Measurements from ENCODE around the gene SLC19A3. TPM values are rescaled to one million over a fixed set of nuclear protein-coding genes. Genes with fewer than 3 reads are reported as not detected.

Gene SLC19A3
- total RNA-seq, 4 donors from 2014 or later = 5.1 to 14.5 (median 7.4) TPM

GRCh38 chr2:227661827-227662226, 56.0 kb downstream of the SLC19A3 start:
- H3K27me3 ChIP-seq = no peaks in the 10 kb centered on the region
- no peak overlapping the region for H3K4me3 ChIP-seq
- no peaks in the 10 kb centered on the region for H3K36me3 ChIP-seq
- TF ChIP-seq POLR2A (IDR thresholded peaks at IDR 0.05) (no peak), EP300 (IDR thresholded peaks at IDR 0.05) (no peak), POLR2AphosphoS5 (IDR thresholded peaks at IDR 0.05) (no peak)
- TF ChIP-seq, protein P1, sequence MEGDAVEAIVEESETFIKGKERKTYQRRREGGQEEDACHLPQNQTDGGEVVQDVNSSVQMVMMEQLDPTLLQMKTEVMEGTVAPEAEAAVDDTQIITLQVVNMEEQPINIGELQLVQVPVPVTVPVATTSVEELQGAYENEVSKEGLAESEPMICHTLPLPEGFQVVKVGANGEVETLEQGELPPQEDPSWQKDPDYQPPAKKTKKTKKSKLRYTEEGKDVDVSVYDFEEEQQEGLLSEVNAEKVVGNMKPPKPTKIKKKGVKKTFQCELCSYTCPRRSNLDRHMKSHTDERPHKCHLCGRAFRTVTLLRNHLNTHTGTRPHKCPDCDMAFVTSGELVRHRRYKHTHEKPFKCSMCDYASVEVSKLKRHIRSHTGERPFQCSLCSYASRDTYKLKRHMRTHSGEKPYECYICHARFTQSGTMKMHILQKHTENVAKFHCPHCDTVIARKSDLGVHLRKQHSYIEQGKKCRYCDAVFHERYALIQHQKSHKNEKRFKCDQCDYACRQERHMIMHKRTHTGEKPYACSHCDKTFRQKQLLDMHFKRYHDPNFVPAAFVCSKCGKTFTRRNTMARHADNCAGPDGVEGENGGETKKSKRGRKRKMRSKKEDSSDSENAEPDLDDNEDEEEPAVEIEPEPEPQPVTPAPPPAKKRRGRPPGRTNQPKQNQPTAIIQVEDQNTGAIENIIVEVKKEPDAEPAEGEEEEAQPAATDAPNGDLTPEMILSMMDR (IDR thresholded peaks at IDR 0.05) = no peak
- no peak for DNase-seq (ENCODE audit: low spot score in 2 of 2)
- 53% methylated on average over 3 of the region's 3 CpGs for WGBS
- H3K27ac ChIP-seq = no peak overlapping the region
- H3K4me1 ChIP-seq = no peaks in the 10 kb centered on the region
- no peaks in the 10 kb centered on the region for H3K9me3 ChIP-seq

GRCh38 chr2:227661025-227661649, 56.7 kb downstream of the SLC19A3 start:
- TF ChIP-seq, protein P1 (IDR thresholded peaks at IDR 0.05) = no peak
- no peak for TF ChIP-seq POLR2A (IDR thresholded peaks at IDR 0.05)
- no peak for TF ChIP-seq POLR2AphosphoS5 (IDR thresholded peaks at IDR 0.05)
- no peak for TF ChIP-seq EP300 (IDR thresholded peaks at IDR 0.05)
- H3K36me3 ChIP-seq = no peaks in the 10 kb centered on the region
- no peak for DNase-seq (ENCODE audit: low spot score in 2 of 2)
- H3K27ac ChIP-seq = no peak overlapping the region
- H3K27me3 ChIP-seq = no peaks in the 10 kb centered on the region
- H3K9me3 ChIP-seq = no peaks in the 10 kb centered on the region
- WGBS = 60% methylated on average over 7 of the region's 7 CpGs
- no peaks in the 10 kb centered on the region for H3K4me1 ChIP-seq
- H3K4me3 ChIP-seq = no peak overlapping the region

GRCh38 chr2:227657199-227657845, 60.5 kb downstream of the SLC19A3 start:
- no peak for DNase-seq (ENCODE audit: low spot score in 2 of 2)
- Histone ChIP-seq H3K27ac (no peak overlapping the region), H3K36me3 (no peaks in the 10 kb centered on the region), H3K4me3 (no peak overlapping the region), H3K4me1 (no peaks in the 10 kb centered on the region), H3K27me3 (no peaks in the 10 kb centered on the region), H3K9me3 (no peaks in the 10 kb centered on the region)
- WGBS = 81% methylated on average over 8 of the region's 8 CpGs
- TF ChIP-seq EP300 (IDR thresholded peaks at IDR 0.05) (no peak), POLR2AphosphoS5 (IDR thresholded peaks at IDR 0.05) (no peak), POLR2A (IDR thresholded peaks at IDR 0.05) (no peak)
- TF ChIP-seq, protein P1 (IDR thresholded peaks at IDR 0.05) = no peak

DNA sequence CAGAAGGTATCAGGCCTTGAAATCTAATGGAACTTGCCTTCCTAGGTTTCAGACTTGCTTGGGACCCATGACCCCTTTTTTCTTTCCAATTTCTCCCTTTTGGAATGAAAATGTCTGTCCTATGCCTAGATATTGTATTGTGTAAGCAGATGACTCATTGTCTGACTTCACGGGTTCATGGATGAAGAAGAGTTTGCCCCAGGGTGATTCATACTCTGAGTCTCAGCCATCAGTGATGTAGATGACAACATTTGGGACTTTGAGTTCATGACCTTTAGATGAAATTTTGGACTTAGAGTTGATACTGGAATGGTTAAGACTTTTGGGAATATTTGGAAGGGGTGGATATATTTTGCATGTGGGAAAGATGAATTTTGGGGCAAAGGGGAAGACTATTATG, 62.4 kb downstream of the SLC19A3 start:
- Histone ChIP-seq H3K4me1 (no peaks in the 10 kb centered on the region), H3K9me3 (no peaks in the 10 kb centered on the region), H3K27me3 (no peaks in the 10 kb centered on the region), H3K4me3 (no peak overlapping the region), H3K36me3 (no peaks in the 10 kb centered on the region), H3K27ac (no peak overlapping the region)
- 11% methylated on average over 1 of the region's 1 CpG for WGBS
- TF ChIP-seq, protein P1 (IDR thresholded peaks at IDR 0.05) = no peak
- TF ChIP-seq POLR2AphosphoS5 (IDR thresholded peaks at IDR 0.05) (peak in 1 of 3 donors; percentile 24), EP300 (IDR thresholded peaks at IDR 0.05) (no peak)
- no peak for DNase-seq (ENCODE audit: low spot score in 2 of 2)

DNA sequence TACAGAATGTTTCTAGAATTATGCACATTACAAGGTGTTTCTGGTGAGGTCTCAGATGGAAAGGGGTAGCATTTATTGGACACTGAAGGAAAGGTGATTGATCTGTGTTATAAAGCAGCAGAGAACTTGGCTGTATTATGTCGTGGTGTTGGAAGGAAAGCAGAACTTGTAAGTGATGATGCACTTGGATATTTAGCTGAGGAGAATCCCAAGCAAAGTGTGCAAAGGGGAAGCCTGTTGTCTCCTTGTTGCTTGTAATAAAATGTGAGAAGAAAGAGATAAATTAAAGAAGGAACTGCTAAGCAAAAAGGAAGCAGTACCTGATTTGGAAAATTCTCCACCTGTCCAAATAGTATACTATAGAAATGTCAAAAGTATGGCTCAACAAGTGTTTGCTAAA, 63.4 kb downstream of the SLC19A3 start:
- no peak for TF ChIP-seq POLR2A (IDR thresholded peaks at IDR 0.05)
- no peak for TF ChIP-seq EP300 (IDR thresholded peaks at IDR 0.05)
- TF ChIP-seq POLR2AphosphoS5 (IDR thresholded peaks at IDR 0.05) = no peak
- TF ChIP-seq, protein P1 (IDR thresholded peaks at IDR 0.05) = no peak
- no peaks in the 10 kb centered on the region for H3K9me3 ChIP-seq
- DNase-seq (ENCODE audit: low spot score in 2 of 2) = no peak
- no peak overlapping the region for H3K27ac ChIP-seq
- H3K27me3 ChIP-seq = no peaks in the 10 kb centered on the region
- H3K4me3 ChIP-seq = no peak overlapping the region
- no peaks in the 10 kb centered on the region for H3K4me1 ChIP-seq
- 64% methylated on average over 1 of the region's 1 CpG for WGBS
- no peaks in the 10 kb centered on the region for H3K36me3 ChIP-seq
